LNCAP (cell line): Measurements from ENCODE around the gene PGAP6.

Experiments used
- CTCF ChIP-seq: fragments of 450-650 bp; IDR thresholded peaks from 2 replicates; pipeline ENCODE4 v1.5.1; 2017; ENCODE audit warnings: mild to moderate bottlenecking

The PGAP6 gene

GRCh38 chr16:372302-372983 lies 9.3 kb downstream of the PGAP6 start:
- TF ChIP-seq CTCF = no peak

GRCh38 chr16:371515-372301 lies 10.1 kb downstream of the PGAP6 start:
- no peak for TF ChIP-seq CTCF

- TF ChIP-seq CTCF = no peak
Observed at GRCh38 chr16:370979-371514, 10.7 kb downstream of the PGAP6 start.

- no peak for TF ChIP-seq CTCF
Observed at GRCh38 chr16:370443-370842, 11.3 kb downstream of the PGAP6 start, which contains the start of gene MRPL28. TSS of gene MRPL28 (minus strand) at chr16:370538. CDS start at chr16:370218, 320 bp downstream.

GRCh38 chr16:369866-370436 lies 11.8 kb downstream of the PGAP6 start:
- TF ChIP-seq CTCF = no peak

- no peak for TF ChIP-seq CTCF
Observed at GRCh38 chr16:369275-369865, 12.4 kb downstream of the PGAP6 start.

GRCh38 chr16:368388-369158 lies 13.2 kb downstream of the PGAP6 start:
- no peak for TF ChIP-seq CTCF
